IPS DF 6.9 (cell line): ENCODE measurements around the gene PRG3.
"Not testable (repeated sequence)": the region's sequence is repeated elsewhere in the genome, so short reads cannot be mapped to it uniquely, and the experiment has no call there.

ENCODE experiments used
- DNase-seq: peaks from one replicate; pipeline ENCODE4 v3.0.0-alpha.2; 2013; ENCODE audit warnings: low read depth, low spot score
- H3K27ac ChIP-seq: one replicate; pipeline ENCODE4 v1.5.1; 2013; ENCODE audit warnings: low read length, control low read depth
- H3K27me3 ChIP-seq: 2 replicates; pipeline ENCODE4 v1.6.1; 2013; ENCODE audit warnings: mild to moderate bottlenecking, low read length; ENCODE audit not compliant: control insufficient read depth, insufficient read depth
- H3K36me3 ChIP-seq: 2 replicates; pipeline ENCODE4 v1.6.1; 2013; ENCODE audit warnings: low read length; ENCODE audit not compliant: control insufficient read depth, insufficient read depth
- H3K4me1 ChIP-seq: 2 replicates; pipeline ENCODE4 v1.6.1; 2013; ENCODE audit warnings: low read length; ENCODE audit not compliant: control insufficient read depth, insufficient read depth
- H3K4me3 ChIP-seq: 2 replicates; pipeline ENCODE4 v1.5.1; 2013; ENCODE audit warnings: mild to moderate bottlenecking, low read length
- H3K9me3 ChIP-seq: 2 replicates; pipeline ENCODE4 v1.6.1; 2013; ENCODE audit warnings: low read length, inconsistent platforms; ENCODE audit not compliant: control insufficient read depth, insufficient read depth
- WGBS: extraction: QIAGEN DNeasy Blood & Tissue Kit; methylation state at CpG from one replicate; pipeline ENCODE4 v1.1.7; 2013; ENCODE audit warnings: mixed read lengths, missing lambda C conversion rate; ENCODE audit not compliant: insufficient read length, insufficient coverage; 5-methylcytosine and 5-hydroxymethylcytosine counted together

PRG3 gene

DNA sequence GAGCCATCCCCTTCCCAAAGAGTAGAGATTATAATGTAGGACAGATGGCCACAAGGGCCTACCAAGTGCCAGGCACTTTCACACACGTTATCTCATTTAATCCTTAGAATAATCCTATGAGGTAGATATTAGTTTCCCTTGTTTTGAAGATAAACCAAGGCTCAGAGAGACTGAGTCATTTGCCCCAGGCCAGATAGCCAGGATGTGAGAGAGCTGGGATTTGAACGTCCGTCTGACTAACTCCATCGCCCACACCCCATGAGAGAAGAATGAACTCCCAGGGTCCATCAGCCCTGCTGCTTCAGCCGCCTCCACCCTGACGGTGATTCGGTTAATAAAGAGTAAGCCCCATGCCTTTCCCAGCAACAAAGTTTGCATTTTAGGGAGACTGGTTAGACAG, 10.7 kb downstream of the PRG3 start:
- no peak overlapping the region for H3K27ac ChIP-seq
- no peaks in the 10 kb centered on the region for H3K36me3 ChIP-seq
- no peaks in the 10 kb centered on the region for H3K9me3 ChIP-seq
- peaks cover 4% of the 10 kb centered on the region; the same call in 1 of the 2 replicates for H3K4me1 ChIP-seq
- no peaks in the 10 kb centered on the region for H3K27me3 ChIP-seq
- no peak for DNase-seq
- H3K4me3 ChIP-seq = no peak overlapping the region
- WGBS = no CpG with 5 or more reads among the region's 7 CpGs

DNA sequence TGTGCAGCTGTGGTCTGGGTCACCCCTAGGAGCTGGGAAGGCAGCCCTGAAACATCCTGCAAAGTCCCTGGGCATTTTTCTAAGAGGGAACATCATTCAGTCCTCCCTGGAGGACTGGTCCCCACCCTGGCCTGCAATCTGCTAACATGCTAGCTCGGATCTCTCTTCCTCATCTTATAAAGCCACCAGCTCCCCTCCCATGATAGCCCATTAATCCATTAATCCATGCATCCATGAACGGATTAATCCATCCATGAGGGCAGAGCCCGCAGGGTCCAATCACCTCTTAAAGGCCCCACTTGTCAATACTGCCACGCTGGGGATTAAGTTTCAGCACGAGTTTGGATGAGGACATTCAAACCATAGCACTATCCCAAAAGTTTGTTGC, 12.1 kb downstream of the PRG3 start:
- H3K4me3 ChIP-seq = no peak overlapping the region
- no CpG with 5 or more reads among the region's 5 CpGs for WGBS
- H3K36me3 ChIP-seq = no peaks in the 10 kb centered on the region
- H3K27me3 ChIP-seq = no peaks in the 10 kb centered on the region
- H3K9me3 ChIP-seq = no peaks in the 10 kb centered on the region
- H3K27ac ChIP-seq = no peak overlapping the region
- peaks cover 7% of the 10 kb centered on the region; the same call in 1 of the 2 replicates for H3K4me1 ChIP-seq
- DNase-seq = no peak

- no peaks in the 10 kb centered on the region for H3K27me3 ChIP-seq
- no peaks in the 10 kb centered on the region for H3K9me3 ChIP-seq
- no peak overlapping the region for H3K4me3 ChIP-seq
- no peaks in the 10 kb centered on the region for H3K36me3 ChIP-seq
- no peak for DNase-seq
- no CpG with 5 or more reads among the region's 19 CpGs for WGBS
- H3K4me1 ChIP-seq = peaks cover 7% of the 10 kb centered on the region; the same call in 1 of the 2 replicates
- no peak overlapping the region for H3K27ac ChIP-seq
These were observed 12.7 kb downstream of the PRG3 start for GRCh38 chr11:57368106-57368844.

- H3K27ac ChIP-seq = no peak overlapping the region
- no CpG with 5 or more reads among the region's 9 CpGs for WGBS
- DNase-seq = no peak
These were observed 15.9 kb downstream of the PRG3 start for GRCh38 chr11:57364851-57365660.

GRCh38 chr11:57363131-57364080, 17.5 kb downstream of the PRG3 start:
- Histone ChIP-seq H3K27ac (no peak overlapping the region), H3K27me3 (no peaks in the 10 kb centered on the region), H3K36me3 (no peaks in the 10 kb centered on the region), H3K4me1 (peaks cover 8% of the 10 kb centered on the region; the same call in 1 of the 2 replicates), H3K4me3 (no peak overlapping the region), H3K9me3 (no peaks in the 10 kb centered on the region)
- WGBS = no CpG with 5 or more reads among the region's 7 CpGs
- DNase-seq = no peak

More at GRCh38 chr11:57364851-57365660, 15.9 kb downstream of the PRG3 start:
- no peak overlapping the region for H3K4me3 ChIP-seq
- peaks cover 7% of the 10 kb centered on the region; the same call in 1 of the 2 replicates for H3K4me1 ChIP-seq
- no peaks in the 10 kb centered on the region for H3K9me3 ChIP-seq
- H3K27me3 ChIP-seq = no peaks in the 10 kb centered on the region
- H3K36me3 ChIP-seq = no peaks in the 10 kb centered on the region

- DNase-seq = no peak
- Histone ChIP-seq H3K27ac (no peak overlapping the region), H3K9me3 (no peaks in the 10 kb centered on the region), H3K4me1 (peaks cover 8% of the 10 kb centered on the region; the same call in 1 of the 2 replicates), H3K27me3 (no peaks in the 10 kb centered on the region), H3K36me3 (no peaks in the 10 kb centered on the region), H3K4me3 (no peak overlapping the region)
- no CpG with 5 or more reads among the region's 3 CpGs for WGBS
These were observed 19.0 kb downstream of the PRG3 start for GRCh38 chr11:57361926-57362325.

GRCh38 chr11:57361420-57361819, 19.5 kb downstream of the PRG3 start:
- not testable (repeated sequence) for H3K9me3 ChIP-seq, H3K4me1 ChIP-seq, H3K4me3 ChIP-seq, H3K27ac ChIP-seq, DNase-seq, H3K36me3 ChIP-seq, H3K27me3 ChIP-seq

GRCh38 chr11:57360991-57361390, 20.0 kb downstream of the PRG3 start:
- no peak overlapping the region for H3K27ac ChIP-seq
- H3K4me3 ChIP-seq = no peak overlapping the region
- no peaks in the 10 kb centered on the region for H3K27me3 ChIP-seq
- no peak for DNase-seq
- peaks cover 8% of the 10 kb centered on the region; the same call in 1 of the 2 replicates for H3K4me1 ChIP-seq
- no CpG with 5 or more reads among the region's 8 CpGs for WGBS
- no peaks in the 10 kb centered on the region for H3K36me3 ChIP-seq
- H3K9me3 ChIP-seq = no peaks in the 10 kb centered on the region

- Histone ChIP-seq H3K9me3 (no peaks in the 10 kb centered on the region), H3K27me3 (no peaks in the 10 kb centered on the region), H3K27ac (no peak overlapping the region), H3K36me3 (no peaks in the 10 kb centered on the region), H3K4me3 (no peak overlapping the region), H3K4me1 (0 out of 2 replicates have a peak, but pooled peaks cover 4% of the 10 kb centered on the region)
- no CpG with 5 or more reads among the region's 9 CpGs for WGBS
- DNase-seq = no peak
These were observed 20.9 kb downstream of the PRG3 start for GRCh38 chr11:57359896-57360690.
